ACC112 (cell line): ENCODE results near the gene AP5Z1.

Source experiments
- H2AFZ ChIP-seq: fragments of 200-600 bp; sonication (generic); one replicate; pipeline ENCODE4 v1.6.0; 2017; ENCODE audit warnings: antibody characterized with exemption, low read length; ENCODE audit not compliant: unreplicated experiment
- H3K27ac ChIP-seq: fragments of 200-600 bp; sonication (generic); 2 replicates; pipeline ENCODE4 v1.5.1; 2014; ENCODE audit warnings: low read depth, mild to moderate bottlenecking, antibody characterized with exemption, low read length, moderate library complexity
- H3K27me3 ChIP-seq: fragments of 200-600 bp; sonication (generic); 2 replicates; pipeline ENCODE4 v1.6.1; 2014; ENCODE audit warnings: mild to moderate bottlenecking, antibody characterized with exemption, low read length, moderate library complexity, mixed read lengths; ENCODE audit not compliant: insufficient read depth
- H3K36me3 ChIP-seq: fragments of 200-600 bp; sonication (generic); 2 replicates; pipeline ENCODE4 v1.6.1; 2016; ENCODE audit warnings: mild to moderate bottlenecking, antibody characterized with exemption, low read length, moderate library complexity, mixed read lengths; ENCODE audit not compliant: insufficient read depth
- H3K4me1 ChIP-seq: fragments of 200-600 bp; sonication (generic); one replicate; pipeline ENCODE4 v1.6.1; 2016; ENCODE audit warnings: low read length, mixed read lengths; ENCODE audit not compliant: insufficient read depth, unreplicated experiment, control insufficient read depth
- H3K4me3 ChIP-seq: fragments of 200-600 bp; sonication (generic); 2 replicates; pipeline ENCODE4 v1.5.1; 2014; ENCODE audit warnings: mild to moderate bottlenecking, low read depth, low read length
- H3K79me2 ChIP-seq: fragments of 200-600 bp; sonication (generic); one replicate; pipeline ENCODE4 v1.6.0; 2016; ENCODE audit warnings: low read length; ENCODE audit not compliant: control insufficient read depth, unreplicated experiment, insufficient read depth

AP5Z1 gene

DNA sequence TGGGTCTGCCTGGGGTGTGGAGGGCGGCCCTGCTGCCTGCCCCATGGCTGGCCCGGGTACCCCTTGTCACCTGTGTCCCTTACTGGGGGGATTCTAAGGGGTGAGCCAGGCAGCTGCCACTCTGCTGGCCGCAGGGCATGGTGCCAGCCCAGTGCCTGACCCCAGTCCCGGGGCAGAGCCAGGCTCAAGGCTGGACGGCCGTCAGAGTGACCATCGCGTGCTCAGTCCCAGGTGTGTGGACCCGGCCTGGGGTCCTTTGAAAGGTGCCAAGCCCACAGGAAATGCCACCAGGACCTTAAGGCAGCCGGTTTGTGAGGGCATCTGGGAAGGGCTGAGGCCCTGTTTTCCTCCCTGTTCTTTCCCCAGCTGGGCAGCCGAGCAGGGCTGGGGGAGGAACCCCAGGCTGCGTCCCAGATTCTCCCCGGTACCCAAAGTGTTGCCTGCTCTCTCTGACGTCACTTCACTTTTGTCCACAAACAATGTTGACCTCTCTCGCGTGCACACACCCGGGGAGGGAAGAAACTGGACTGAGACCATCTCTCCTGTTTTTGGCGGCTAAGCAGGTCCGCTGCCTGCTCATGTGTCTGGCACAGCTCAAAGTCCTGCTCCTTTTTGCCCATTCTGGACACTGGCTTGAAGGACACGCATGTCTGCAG, 48.8 kb downstream of the AP5Z1 start:
- 0 out of 2 replicates have a peak, but pooled peaks cover 4% of the 10 kb centered on the region for H3K27me3 ChIP-seq
- H3K27ac ChIP-seq = no peak overlapping the region
- H3K4me3 ChIP-seq = no peak overlapping the region
- H2AFZ ChIP-seq = no peak overlapping the region
- H3K79me2 ChIP-seq = no peaks in the 10 kb centered on the region
- no peaks in the 10 kb centered on the region for H3K36me3 ChIP-seq
- no peaks in the 10 kb centered on the region for H3K4me1 ChIP-seq

DNA sequence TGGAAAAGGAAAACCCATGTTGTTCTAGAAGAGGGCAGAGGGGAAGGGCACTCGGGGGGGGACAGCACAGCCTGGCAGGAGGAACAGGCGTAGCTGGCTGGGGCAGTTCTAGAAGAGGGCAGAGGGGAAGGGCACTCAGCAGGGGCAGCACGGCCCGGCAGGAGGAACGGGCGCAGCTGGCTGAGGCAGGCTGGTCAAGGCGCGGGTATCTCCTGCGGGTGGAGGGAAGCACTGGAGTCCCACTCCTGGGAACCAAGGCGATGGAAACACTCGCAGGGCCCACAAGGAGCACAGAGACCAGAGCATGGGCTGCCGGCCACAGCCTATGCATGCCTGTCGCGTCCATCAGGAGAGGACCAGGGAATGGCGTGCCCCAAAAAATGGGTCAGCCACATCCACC, 49.7 kb downstream of the AP5Z1 start:
- no peaks in the 10 kb centered on the region for H3K27me3 ChIP-seq
- no peaks in the 10 kb centered on the region for H3K36me3 ChIP-seq
- no peak overlapping the region for H2AFZ ChIP-seq
- no peaks in the 10 kb centered on the region for H3K79me2 ChIP-seq
- no peaks in the 10 kb centered on the region for H3K4me1 ChIP-seq
- no peak overlapping the region for H3K27ac ChIP-seq
- H3K4me3 ChIP-seq = no peak overlapping the region

DNA sequence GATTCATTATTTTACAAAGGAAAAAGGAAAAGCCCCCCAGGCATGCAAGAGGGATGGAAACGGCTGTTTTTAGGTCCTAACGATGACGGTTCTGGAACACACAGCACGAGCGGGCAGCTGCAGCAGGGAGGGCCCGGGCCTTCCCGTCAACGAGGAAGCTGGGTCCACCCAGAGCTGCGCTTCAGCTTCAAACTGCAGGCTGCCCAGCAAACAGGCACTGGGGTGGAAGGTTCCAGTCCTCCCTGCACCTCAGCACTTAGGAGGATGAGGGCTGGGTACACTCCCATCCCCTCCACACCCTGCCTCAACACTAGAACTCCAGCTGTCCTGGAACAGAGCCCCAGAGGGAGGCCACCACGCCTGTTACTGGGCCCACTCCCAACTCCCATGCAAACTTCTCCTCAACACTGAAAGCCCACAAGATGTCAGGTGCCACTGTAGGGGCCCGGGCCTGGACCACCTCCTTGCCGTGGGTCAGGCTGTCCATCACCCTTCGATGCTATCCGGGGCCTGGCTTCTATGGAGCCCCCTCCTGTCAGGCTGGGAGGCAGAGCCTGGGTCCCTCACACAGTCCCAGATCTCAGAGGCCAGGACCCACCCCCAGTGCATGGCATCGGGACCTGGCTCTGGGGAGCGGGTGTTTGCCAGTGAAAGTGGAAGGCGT, 53.4 kb downstream of the AP5Z1 start:
- Histone ChIP-seq H3K4me3 (no peak overlapping the region), H2AFZ (no peak overlapping the region), H3K27me3 (no peaks in the 10 kb centered on the region), H3K79me2 (no peaks in the 10 kb centered on the region), H3K4me1 (no peaks in the 10 kb centered on the region), H3K36me3 (no peaks in the 10 kb centered on the region), H3K27ac (no peak overlapping the region)

DNA sequence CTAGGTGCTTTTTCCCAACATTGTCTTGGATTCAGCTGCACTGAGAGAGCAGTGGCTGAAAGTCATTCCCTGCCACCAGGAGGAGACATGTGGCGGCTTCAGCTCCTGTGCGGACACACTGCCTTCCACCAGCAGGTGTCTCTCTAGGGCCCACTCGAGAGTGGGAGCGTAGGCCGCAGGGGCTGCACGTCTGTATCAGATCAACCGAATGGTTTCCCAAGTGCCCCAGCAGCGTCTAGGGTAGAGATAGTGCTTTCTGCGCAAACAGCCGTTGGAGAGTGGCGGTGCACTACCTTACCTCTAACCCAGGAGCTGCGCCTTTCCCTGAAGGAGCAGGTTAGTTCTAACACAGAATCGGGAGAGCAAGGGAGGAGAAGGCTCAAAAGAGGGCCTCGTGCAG, 54.8 kb downstream of the AP5Z1 start:
- no peak overlapping the region for H3K27ac ChIP-seq
- H3K79me2 ChIP-seq = no peaks in the 10 kb centered on the region
- no peak overlapping the region for H3K4me3 ChIP-seq
- H3K4me1 ChIP-seq = no peaks in the 10 kb centered on the region
- H3K27me3 ChIP-seq = no peaks in the 10 kb centered on the region
- H2AFZ ChIP-seq = no peak overlapping the region
- no peaks in the 10 kb centered on the region for H3K36me3 ChIP-seq

DNA sequence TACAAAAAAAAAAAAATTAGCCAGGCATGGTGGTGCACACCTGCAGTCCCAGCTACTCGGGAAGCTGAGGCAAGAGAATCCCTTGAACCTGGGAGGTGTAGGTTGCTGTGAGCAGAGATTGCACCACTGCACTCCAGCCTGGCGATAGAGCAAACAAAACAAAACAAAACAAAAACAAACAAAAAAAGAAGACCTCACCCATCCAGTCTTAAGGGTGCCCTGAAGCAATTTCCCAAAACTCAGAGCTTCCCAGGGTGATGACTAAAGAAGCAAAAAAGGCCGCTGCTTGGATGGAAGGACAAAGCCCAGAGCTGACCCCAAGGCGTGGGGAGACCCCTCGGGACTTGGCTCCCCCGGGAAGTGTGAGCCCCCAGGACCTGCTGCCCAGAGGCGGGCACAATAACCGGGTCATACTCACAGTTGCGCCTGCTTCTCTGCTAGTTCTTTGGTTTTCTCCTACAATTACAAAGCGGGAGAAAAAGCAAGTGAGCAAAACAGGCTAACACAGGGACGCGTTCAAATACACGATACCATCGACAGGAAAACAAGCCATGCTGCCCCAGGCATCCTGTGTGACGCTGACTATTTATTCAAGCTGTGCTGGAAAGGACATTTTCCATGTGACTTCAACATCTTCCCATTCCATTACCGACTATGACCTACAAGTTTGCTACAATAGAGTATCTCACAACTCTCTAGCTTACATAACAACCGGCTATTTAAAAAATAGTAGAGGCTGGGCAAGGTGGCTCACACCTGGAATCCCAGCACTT, 56.5 kb downstream of the AP5Z1 start:
- no peaks in the 10 kb centered on the region for H3K36me3 ChIP-seq

DNA sequence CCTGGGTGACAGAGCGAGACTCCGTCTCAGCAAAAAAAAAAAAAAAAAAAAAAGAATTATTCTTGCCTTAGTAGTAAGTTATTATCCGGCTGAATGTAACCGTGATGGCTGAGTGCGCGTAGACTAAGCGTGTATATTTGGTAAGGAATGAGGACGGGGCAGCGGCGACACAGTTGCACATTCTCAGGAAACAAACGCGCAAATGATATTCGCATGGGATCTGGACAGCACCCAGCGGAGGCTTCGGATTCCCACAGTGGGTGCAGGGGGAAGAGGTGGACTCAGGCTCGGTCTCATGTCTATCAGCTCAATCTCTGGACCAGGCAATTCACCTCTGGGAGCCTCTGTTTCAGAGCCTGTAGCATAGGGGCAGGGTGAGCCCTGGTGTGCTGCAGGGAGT, 57.3 kb downstream of the AP5Z1 start:
- Histone ChIP-seq H3K27me3 (no peaks in the 10 kb centered on the region), H3K4me3 (no peak overlapping the region), H3K4me1 (no peaks in the 10 kb centered on the region), H2AFZ (no peak overlapping the region), H3K36me3 (no peaks in the 10 kb centered on the region), H3K27ac (no peak overlapping the region), H3K79me2 (no peaks in the 10 kb centered on the region)

More for the DNA sequence above, 56.5 kb downstream of the AP5Z1 start:
- H3K4me3 ChIP-seq = no peak overlapping the region
- H3K79me2 ChIP-seq = no peaks in the 10 kb centered on the region
- H3K27ac ChIP-seq = no peak overlapping the region
- H3K4me1 ChIP-seq = no peaks in the 10 kb centered on the region
- no peaks in the 10 kb centered on the region for H3K27me3 ChIP-seq
- H2AFZ ChIP-seq = no peak overlapping the region

DNA sequence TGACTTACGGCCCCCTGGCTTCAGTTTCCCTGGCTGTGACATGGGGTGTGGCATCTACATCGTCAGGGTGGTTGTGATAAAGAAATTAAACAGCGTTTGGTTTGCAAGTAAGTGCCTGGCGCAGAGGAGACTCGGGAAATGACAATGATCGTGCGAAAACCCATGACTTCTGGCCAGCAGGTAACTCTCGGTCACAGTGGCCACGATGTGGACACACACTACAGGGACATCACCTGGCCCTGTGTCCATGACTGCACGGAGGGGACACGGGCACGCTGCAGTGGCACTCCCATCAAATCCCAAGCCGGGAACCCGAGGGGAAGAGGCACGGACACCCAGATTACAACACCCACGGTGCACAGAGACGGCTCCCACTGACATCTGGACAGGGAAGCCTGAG, 57.8 kb downstream of the AP5Z1 start:
- no peaks in the 10 kb centered on the region for H3K4me1 ChIP-seq
- no peaks in the 10 kb centered on the region for H3K79me2 ChIP-seq
- no peak overlapping the region for H2AFZ ChIP-seq
- no peak overlapping the region for H3K27ac ChIP-seq
- H3K4me3 ChIP-seq = no peak overlapping the region
- H3K27me3 ChIP-seq = no peaks in the 10 kb centered on the region
- no peaks in the 10 kb centered on the region for H3K36me3 ChIP-seq

DNA sequence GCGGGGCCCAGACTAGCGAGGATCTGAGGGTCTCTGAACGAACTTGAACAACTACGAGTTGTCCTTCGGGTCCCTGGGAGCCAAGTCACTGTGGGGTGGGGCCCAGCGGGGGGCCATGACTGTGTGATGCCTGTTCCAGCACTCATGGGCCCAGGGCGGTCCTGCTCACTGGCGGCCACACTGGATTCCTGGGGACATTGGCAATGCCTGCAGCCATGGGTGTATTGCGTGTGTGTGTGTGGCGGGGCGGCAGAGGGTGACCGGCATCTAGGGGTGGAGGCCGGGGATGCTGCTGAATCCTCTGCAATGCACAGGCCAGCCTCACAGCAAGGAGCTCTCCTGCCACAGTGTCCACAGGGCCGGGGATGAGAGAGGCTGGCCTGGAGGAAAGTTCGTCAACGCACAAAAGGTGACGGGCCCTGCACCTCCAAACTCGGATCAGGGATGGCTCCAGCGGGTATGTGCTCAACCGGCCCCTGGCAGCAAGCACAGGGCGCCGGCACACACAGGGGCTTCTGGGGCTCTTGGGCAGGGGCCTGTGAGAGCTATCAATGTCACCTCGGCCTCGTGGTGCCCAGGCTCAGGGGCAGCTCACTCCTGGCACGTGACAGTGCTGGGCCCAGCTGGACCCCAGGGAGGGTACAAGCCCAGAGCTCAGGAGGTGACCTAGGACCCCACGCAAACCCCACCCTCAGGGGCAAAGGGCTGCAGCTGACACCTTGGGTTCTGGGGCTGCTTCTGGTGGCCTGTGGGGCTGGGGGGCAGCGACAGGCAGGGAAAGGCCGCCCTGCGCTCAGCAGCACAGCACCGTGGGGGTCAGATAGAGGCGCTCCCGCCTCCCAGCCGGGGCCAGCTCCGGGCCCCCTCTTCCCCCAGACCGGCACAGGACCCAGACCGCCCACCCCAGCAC, 58.5 kb downstream of the AP5Z1 start:
- no peaks in the 10 kb centered on the region for H3K4me1 ChIP-seq
- no peaks in the 10 kb centered on the region for H3K79me2 ChIP-seq
- H2AFZ ChIP-seq = no peak overlapping the region
- H3K4me3 ChIP-seq = no peak overlapping the region
- no peaks in the 10 kb centered on the region for H3K36me3 ChIP-seq
- H3K27ac ChIP-seq = no peak overlapping the region
- H3K27me3 ChIP-seq = no peaks in the 10 kb centered on the region

DNA sequence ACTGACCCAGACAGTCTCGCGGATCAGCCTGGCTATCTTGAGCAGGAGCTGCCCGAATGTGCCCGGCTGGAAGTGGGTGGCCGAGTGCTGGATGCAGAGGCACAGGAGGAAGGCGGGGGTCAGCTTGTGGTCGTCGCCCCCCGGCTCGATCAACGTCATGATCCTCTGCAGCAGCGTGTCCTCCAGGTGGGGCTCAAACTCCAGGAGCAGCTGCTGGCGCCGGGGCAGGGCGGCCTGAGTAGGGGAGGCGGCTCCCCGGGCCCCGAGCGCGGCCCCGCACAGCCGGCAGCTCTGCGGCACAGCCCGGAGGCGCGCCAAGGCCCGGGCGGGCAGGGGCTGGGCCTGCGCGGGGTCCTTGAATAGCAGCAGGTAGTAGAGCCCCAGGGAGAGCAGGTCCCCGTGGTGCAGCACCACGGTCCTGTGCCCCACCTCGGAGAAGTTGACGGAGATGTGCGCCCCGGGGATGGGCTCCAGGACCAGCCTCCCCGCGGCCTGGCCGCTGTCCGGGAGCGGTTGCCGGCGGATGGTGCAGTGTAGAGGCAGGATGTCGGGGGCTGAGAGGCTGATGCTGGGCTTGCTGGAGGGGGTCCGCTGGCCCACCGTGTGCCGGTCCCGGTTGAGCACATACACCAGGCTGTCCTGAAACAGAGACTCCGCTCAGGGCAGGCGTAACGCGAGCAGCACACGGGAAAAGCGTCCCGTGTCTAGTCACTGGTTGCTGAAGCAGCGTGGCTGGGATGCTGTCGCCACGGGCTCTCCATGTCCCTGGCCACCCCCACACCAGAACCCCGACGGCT, 59.4 kb downstream of the AP5Z1 start:
- Histone ChIP-seq H3K27ac (no peak overlapping the region), H2AFZ (no peak overlapping the region), H3K4me1 (no peaks in the 10 kb centered on the region), H3K4me3 (no peak overlapping the region), H3K36me3 (no peaks in the 10 kb centered on the region), H3K27me3 (no peaks in the 10 kb centered on the region), H3K79me2 (no peaks in the 10 kb centered on the region)
